Adrenal gland (tissue), 12 donors: Measurements from ENCODE around the gene IMMP2L. TPM values are rescaled to one million over a fixed set of nuclear protein-coding genes. Genes with fewer than 3 reads are reported as not detected.

Experiments
- DNase-seq, 7 donors: peaks; one replicate each; pipeline ENCODE4 v3.0.0-alpha.2; 2019 to 2020
- H3K27ac ChIP-seq, 5 donors: fragments of 200-600 bp; sonication (generic) in 4 of 5; 1 replicate in 3 of 5; 2 replicates in 2 of 5; pipeline versions ENCODE4 v1.5.1 to v1.8.0; 2016 to 2020; ENCODE audit warnings: mild to moderate bottlenecking in 1 of 5
- H3K27me3 ChIP-seq: fragments of 200-600 bp; 2 replicates; pipeline ENCODE4 v1.8.0; 2021
- H3K36me3 ChIP-seq, 2 donors: fragments of 200-600 bp; replicated peaks in 1 of 2; 1 replicate in 1 of 2; 2 replicates in 1 of 2; pipeline versions ENCODE4 v1.5.1 to v1.8.0; 2018 to 2022
- H3K4me1 ChIP-seq, 2 donors: fragments of 200-600 bp; replicated peaks in 1 of 2; 1 replicate in 1 of 2; 2 replicates in 1 of 2; pipeline versions ENCODE4 v1.5.1 to v1.8.0; 2018 to 2021
- H3K4me3 ChIP-seq, 4 donors: fragments of 200-600 bp; sonication (generic) in 3 of 4; one replicate each; pipeline ENCODE4 v1.5.1; 2016 to 2018
- H3K9me3 ChIP-seq, 3 donors: fragments of 200-600 bp; sonication (generic) in 1 of 3; replicated peaks in 1 of 3; 1 replicate in 2 of 3; 2 replicates in 1 of 3; pipeline versions ENCODE4 v1.5.1 to v1.8.0; 2016 to 2021
- CTCF ChIP-seq, 6 experiments: fragments of 450-650 bp in 4 of 6; fragments of 200-600 bp in 2 of 6; sonication (generic) in 1 of 6; IDR thresholded peaks; 1 replicate in 5 of 6; 2 replicates in 1 of 6; pipeline versions ENCODE4 v1.5.1 to v1.8.0; 2016 to 2021; ENCODE audit warnings: antibody characterized with exemption in 6 of 6, mild to moderate bottlenecking in 2 of 6, moderate library complexity in 1 of 6
- POLR2A ChIP-seq, 2 donors: fragments of 450-650 bp; IDR thresholded peaks; one replicate each; pipeline ENCODE4 v1.6.1; 2017; ENCODE audit warnings: antibody characterized with exemption in 2 of 2, mild to moderate bottlenecking in 2 of 2, moderate library complexity in 1 of 2
- WGBS, 4 donors: extraction: QIAGEN DNeasy Blood & Tissue Kit in 2 of 4; methylation state at CpG; one replicate each; pipeline versions ENCODE4 v1.1.5 to v1.1.7; 2013 to 2017; 5-methylcytosine and 5-hydroxymethylcytosine counted together
- intact Hi-C, 2 donors: fragments of 100-400 bp; cut with DNase I; formaldehyde crosslinking; loops; one replicate each; pipeline versions ENCODE4 v1.14.1 to v1.15.0; 2022 to 2023
- polyA plus RNA-seq, 3 donors: library from polyadenylated mRNA; stranded (reverse); fragments of 200-250 nt in 2 of 3; fragments of 350-450 nt in 1 of 3; fragmentation: Illumina TruSeq in 1 of 3; extraction: RNeasy Lipid Tissue Mini Kit (QIAGEN cat#74804) in 1 of 3; gene quantifications; one replicate each; pipeline ENCODE4 v1.2.3, GENCODE V29; 2013 to 2014
- total RNA-seq, 9 donors: library from RNA; depleted of rRNA in 4 of 9; stranded (reverse); fragments of >200 nt in 4 of 9; fragments of 120-200 nt in 1 of 9; fragmentation: NEBNext Ultra II Directional in 1 of 9; extraction: Animal tissue kit (Norgen Biotek cat#: 25700) in 1 of 9; gene quantifications; one replicate each; pipeline versions ENCODE4 v1.1.0 to v1.2.4, GENCODE V29; 2013 to 2023
- donor health status: healthy with polysubstance abuse.
- donor health status: Bipolar disorder and iron deficiency.
- donor health status: DM: yes; HTN: yes; CAD: no.
- donor health status: DM: no; HTN: no; CAD: no.
- donor health status: DM: no; HTN: no; CAD: no.
- donor health status: DM: yes; HTN: yes; CAD: no.

Gene IMMP2L
- total and polyA plus RNA-seq, 12 donors: 13.4 to 34.1 (median 25.3) TPM

- intact Hi-C loops: no loop called here
- 53 to 72% (median 68%) methylated on average over 4 of the region's 4 CpGs for WGBS, 4 donors
- no peaks in the 10 kb centered on the region for H3K36me3 ChIP-seq
- DNase-seq: peak in 4 of 7 donors; percentile 6 to 26 (median 15)
- H3K4me3 ChIP-seq: no peak overlapping the region
- H3K27ac ChIP-seq: peak overlapping the region; percentile 43 to 81 (median 70)
- peaks cover 19 to 33% of the 10 kb centered on the region in 2 donors for H3K4me1 ChIP-seq
- H3K9me3 ChIP-seq: no peaks in the 10 kb centered on the region
- no peak for TF ChIP-seq CTCF (IDR thresholded peaks at IDR 0.05)
- TF ChIP-seq POLR2A (IDR thresholded peaks at IDR 0.05): no peak
- no peaks in the 10 kb centered on the region for H3K27me3 ChIP-seq
Observed at GRCh38 chr7:111137296-111138192, 424.7 kb downstream of the IMMP2L start.

- TF ChIP-seq CTCF (IDR thresholded peaks at IDR 0.05) (no peak), POLR2A (IDR thresholded peaks at IDR 0.05) (no peak)
- 45 to 83% (median 71%) methylated on average over 1 of the region's 1 CpG for WGBS, 4 donors
- H3K4me1 ChIP-seq: peaks cover 6 to 10% of the 10 kb centered on the region in 2 donors
- H3K9me3 ChIP-seq: no peaks in the 10 kb centered on the region
- H3K27me3 ChIP-seq: no peaks in the 10 kb centered on the region
- H3K4me3 ChIP-seq: no peak overlapping the region
- no peak overlapping the region for H3K27ac ChIP-seq
- no peak for DNase-seq
- H3K36me3 ChIP-seq: no peaks in the 10 kb centered on the region
- intact Hi-C loops: no loop called here
Observed at GRCh38 chr7:111132833-111133232, 429.5 kb downstream of the IMMP2L start.

- peaks cover 0 to 15% of the 10 kb centered on the region in 2 donors for H3K4me1 ChIP-seq
- intact Hi-C loops: no loop called here
- WGBS, 4 donors: 66 to 77% (median 73%) methylated on average over 4 of the region's 4 CpGs
- no peaks in the 10 kb centered on the region for H3K27me3 ChIP-seq
- no peaks in the 10 kb centered on the region for H3K36me3 ChIP-seq
- no peak overlapping the region for H3K4me3 ChIP-seq
- H3K9me3 ChIP-seq: no peaks in the 10 kb centered on the region
- H3K27ac ChIP-seq: no peak overlapping the region
- no peak for DNase-seq
- no peak for TF ChIP-seq CTCF (IDR thresholded peaks at IDR 0.05)
- no peak for TF ChIP-seq POLR2A (IDR thresholded peaks at IDR 0.05)
Observed at GRCh38 chr7:111129435-111129834, 432.9 kb downstream of the IMMP2L start.

- TF ChIP-seq POLR2A (IDR thresholded peaks at IDR 0.05) (no peak), CTCF (IDR thresholded peaks at IDR 0.05) (no peak)
- Histone ChIP-seq H3K4me1 (peaks cover 0 to 15% of the 10 kb centered on the region in 2 donors), H3K9me3 (no peaks in the 10 kb centered on the region), H3K27ac (no peak overlapping the region), H3K4me3 (no peak overlapping the region), H3K36me3 (no peaks in the 10 kb centered on the region), H3K27me3 (no peaks in the 10 kb centered on the region)
- intact Hi-C loops: no loop called here
- WGBS, 4 donors: 19 to 27% (median 23%) methylated on average over 3 of the region's 3 CpGs
- peak in 2 of 7 donors; percentile 11 to 13 for DNase-seq
Observed at GRCh38 chr7:111126987-111127386, 435.3 kb downstream of the IMMP2L start.
